Naive thymus-derived CD8-positive, alpha-beta T cell (primary cell): ENCODE data around the gene PTH2R. TPM values are rescaled to one million over a fixed set of nuclear protein-coding genes. Genes with fewer than 3 reads are reported as not detected.
"Not testable (repeated sequence)": the region's sequence is repeated elsewhere in the genome, so short reads cannot be mapped to it uniquely, and the experiment has no call there.

Experiments
- ATAC-seq, 2 donors: fragments of 150-1000 bp; cut with Tn5 transposase in 1 of 2; sonication (Bioruptor Pico), chemical (Tn5 transposase) in 1 of 2; 1 replicate in 1 of 2; 2 replicates in 1 of 2; pipeline ENCODE4 v1.10.0; 2021; ENCODE audit warnings: mild to moderate bottlenecking in 2 of 2, moderate library complexity in 2 of 2
- POLR2A ChIA-PET: fragments of 350-600 bp; sonication (Branson Sonifier 250); formaldehyde crosslinking; loops from one replicate; lab custom pipeline; 2021; ENCODE audit warnings: antibody characterized with exemption; lab: Charles Lee
- DNase-seq, 10 donors: peaks; one replicate each; pipeline versions ENCODE4 v3.0.0 to v3.0.0-alpha.2; 2020 to 2022
- H3K27ac Mint-ChIP-seq, 10 donors: one replicate each; pipeline ENCODE4 v1.8.0; 2020 to 2022; ENCODE audit warnings: mild to moderate bottlenecking in 10 of 10, mixed read lengths in 10 of 10, moderate library complexity in 4 of 10, inconsistent platforms in 1 of 10
- H3K27me3 Mint-ChIP-seq, 5 donors: one replicate each; pipeline ENCODE4 v1.8.0; 2021 to 2022; ENCODE audit warnings: mixed read lengths in 5 of 5
- H3K36me3 Mint-ChIP-seq, 3 donors: one replicate each; pipeline ENCODE4 v1.8.0; 2020 to 2022; ENCODE audit warnings: mixed read lengths in 3 of 3, mild to moderate bottlenecking in 2 of 3, inconsistent platforms in 1 of 3
- H3K4me1 Mint-ChIP-seq, 4 donors: one replicate each; pipeline ENCODE4 v1.8.0; 2021 to 2022; ENCODE audit warnings: mixed read lengths in 4 of 4
- H3K4me3 Mint-ChIP-seq, 10 donors: one replicate each; pipeline ENCODE4 v1.8.0; 2020 to 2022; ENCODE audit warnings: mild to moderate bottlenecking in 10 of 10, mixed read lengths in 10 of 10, moderate library complexity in 6 of 10, inconsistent platforms in 1 of 10
- H3K9me3 Mint-ChIP-seq, 9 donors: one replicate each; pipeline ENCODE4 v1.8.0; 2020 to 2022; ENCODE audit warnings: mixed read lengths in 9 of 9, mild to moderate bottlenecking in 3 of 9, inconsistent platforms in 1 of 9, moderate library complexity in 1 of 9
- polyA plus RNA-seq, 3 donors: library from polyadenylated mRNA; unstranded; fragments of 300-500 nt; fragmentation: Illumina TruSeq; gene quantifications; one replicate each; pipeline ENCODE4 v1.2.3, GENCODE V29; 2021
- total RNA-seq, 8 experiments: library from RNA in 2 of 8; stranded (reverse) in 2 of 8; gene quantifications; one replicate each; pipeline ENCODE4 v1.2.3 and lab custom pipeline; 2021 to 2026

Gene PTH2R
- total and polyA plus RNA-seq, 5 experiments from 2014 or later, result 0.09 to 0.25 TPM; not detected in 3

- Mint-ChIP-seq H3K27ac (no peak overlapping the region), H3K4me3 (no peak overlapping the region), H3K27me3 (peaks cover 0 to 4% (median 0%) of the 10 kb centered on the region in 5 donors), H3K9me3 (no peaks in the 10 kb centered on the region), H3K36me3 (no peaks in the 10 kb centered on the region), H3K4me1 (no peaks in the 10 kb centered on the region)
- POLR2A ChIA-PET, result no interaction called here
- ATAC-seq (no peak), DNase-seq (no peak)
These were observed 89.5 kb downstream of the PTH2R start for GRCh38 chr2:208496129-208496528.

- Mint-ChIP-seq H3K36me3 (no peaks in the 10 kb centered on the region), H3K27me3 (peaks cover 0 to 3% (median 0%) of the 10 kb centered on the region in 5 donors), H3K4me3 (no peak overlapping the region), H3K4me1 (no peaks in the 10 kb centered on the region), H3K27ac (no peak overlapping the region), H3K9me3 (peaks cover 0 to 4% (median 0%) of the 10 kb centered on the region in 9 donors)
- ATAC-seq (no peak), DNase-seq (no peak)
- POLR2A ChIA-PET, result no interaction called here
These were observed 94.6 kb downstream of the PTH2R start for GRCh38 chr2:208501206-208501605.

- DNase-seq (no peak), ATAC-seq (no peak)
- H3K9me3 Mint-ChIP-seq, result peaks cover 0 to 10% (median 6%) of the 10 kb centered on the region in 9 donors
- H3K36me3 Mint-ChIP-seq, result peaks cover 0 to 4% (median 0%) of the 10 kb centered on the region in 3 donors
- peaks cover 0 to 3% (median 0%) of the 10 kb centered on the region in 5 donors for H3K27me3 Mint-ChIP-seq
- POLR2A ChIA-PET, result no interaction called here
- H3K4me1 Mint-ChIP-seq, result no peaks in the 10 kb centered on the region
- no peak overlapping the region for H3K27ac Mint-ChIP-seq
- no peak overlapping the region for H3K4me3 Mint-ChIP-seq
These were observed 95.7 kb downstream of the PTH2R start for GRCh38 chr2:208502288-208502687.

GRCh38 chr2:208505365-208505764, 98.8 kb downstream of the PTH2R start:
- H3K27ac Mint-ChIP-seq, POLR2A ChIA-PET: not testable (repeated sequence)

GRCh38 chr2:208509586-208509985, 103.0 kb downstream of the PTH2R start:
- Mint-ChIP-seq H3K4me3 (no peak overlapping the region), H3K27me3 (peaks cover 0 to 7% (median 2%) of the 10 kb centered on the region in 5 donors), H3K4me1 (no peaks in the 10 kb centered on the region), H3K9me3 (peaks cover 9 to 40% (median 15%) of the 10 kb centered on the region in 9 donors), H3K27ac (no peak overlapping the region), H3K36me3 (peaks cover 0 to 18% (median 0%) of the 10 kb centered on the region in 3 donors)
- no peak for DNase-seq
- no peak for ATAC-seq
- POLR2A ChIA-PET, result no interaction called here

More at GRCh38 chr2:208505365-208505764, 98.8 kb downstream of the PTH2R start:
- peaks cover 3 to 34% (median 12%) of the 10 kb centered on the region in 9 donors for H3K9me3 Mint-ChIP-seq
- not testable (repeated sequence) for H3K27me3 Mint-ChIP-seq, H3K4me1 Mint-ChIP-seq, ATAC-seq, DNase-seq, H3K4me3 Mint-ChIP-seq
- H3K36me3 Mint-ChIP-seq, result peaks cover 0 to 18% (median 0%) of the 10 kb centered on the region in 3 donors

- POLR2A ChIA-PET, result no interaction called here
- Mint-ChIP-seq H3K27me3 (peaks cover 0 to 7% (median 2%) of the 10 kb centered on the region in 5 donors), H3K36me3 (peaks cover 0 to 25% (median 0%) of the 10 kb centered on the region in 3 donors), H3K4me3 (no peak overlapping the region), H3K4me1 (no peaks in the 10 kb centered on the region), H3K9me3 (peaks cover 10 to 52% (median 16%) of the 10 kb centered on the region in 9 donors), H3K27ac (no peak overlapping the region)
- DNase-seq, result no peak
- ATAC-seq, result no peak
These were observed 104.4 kb downstream of the PTH2R start for GRCh38 chr2:208511016-208511415.

- peaks cover 0 to 7% (median 2%) of the 10 kb centered on the region in 5 donors for H3K27me3 Mint-ChIP-seq
- H3K36me3 Mint-ChIP-seq, result peaks cover 0 to 22% (median 0%) of the 10 kb centered on the region in 3 donors
- POLR2A ChIA-PET, result no interaction called here
- H3K4me3 Mint-ChIP-seq, result no peak overlapping the region
- DNase-seq (no peak), ATAC-seq (no peak)
- no peaks in the 10 kb centered on the region for H3K4me1 Mint-ChIP-seq
- H3K9me3 Mint-ChIP-seq, result peaks cover 10 to 54% (median 14%) of the 10 kb centered on the region in 9 donors
- no peak overlapping the region for H3K27ac Mint-ChIP-seq
These were observed 105.0 kb downstream of the PTH2R start for GRCh38 chr2:208511573-208511972.

- Mint-ChIP-seq H3K27me3 (peaks cover 0 to 2% (median 0%) of the 10 kb centered on the region in 5 donors), H3K36me3 (peaks cover 0 to 8% (median 0%) of the 10 kb centered on the region in 3 donors), H3K27ac (no peak overlapping the region), H3K9me3 (peaks cover 0 to 31% (median 14%) of the 10 kb centered on the region in 9 donors), H3K4me1 (no peaks in the 10 kb centered on the region), H3K4me3 (no peak overlapping the region)
- no peak for DNase-seq
- no peak for ATAC-seq
- POLR2A ChIA-PET, result no interaction called here
These were observed 108.5 kb downstream of the PTH2R start for GRCh38 chr2:208515099-208515498.

- H3K4me3 Mint-ChIP-seq, POLR2A ChIA-PET, H3K4me1 Mint-ChIP-seq, DNase-seq, ATAC-seq, H3K27ac Mint-ChIP-seq, H3K27me3 Mint-ChIP-seq: not testable (repeated sequence)
- H3K9me3 Mint-ChIP-seq, result peaks cover 2 to 43% (median 24%) of the 10 kb centered on the region in 9 donors
- H3K36me3 Mint-ChIP-seq, result peaks cover 0 to 11% (median 0%) of the 10 kb centered on the region in 3 donors
These were observed 116.5 kb downstream of the PTH2R start for GRCh38 chr2:208523069-208523468.

- DNase-seq, H3K4me1 Mint-ChIP-seq, H3K4me3 Mint-ChIP-seq, POLR2A ChIA-PET, H3K27ac Mint-ChIP-seq, H3K36me3 Mint-ChIP-seq, ATAC-seq: not testable (repeated sequence)
- H3K27me3 Mint-ChIP-seq, result peaks cover 0 to 10% (median 0%) of the 10 kb centered on the region in 5 donors
- peaks cover 2 to 34% (median 24%) of the 10 kb centered on the region in 9 donors for H3K9me3 Mint-ChIP-seq
These were observed 118.6 kb downstream of the PTH2R start for GRCh38 chr2:208525165-208525564.

GRCh38 chr2:208529796-208530195, 123.2 kb downstream of the PTH2R start:
- POLR2A ChIA-PET, result no interaction called here
- Mint-ChIP-seq H3K27me3 (peaks cover 0 to 12% (median 0%) of the 10 kb centered on the region in 5 donors), H3K4me1 (no peaks in the 10 kb centered on the region), H3K4me3 (no peak overlapping the region), H3K9me3 (peaks cover 0 to 10% (median 3%) of the 10 kb centered on the region in 9 donors), H3K36me3 (no peaks in the 10 kb centered on the region), H3K27ac (no peak overlapping the region)
- ATAC-seq (no peak), DNase-seq (no peak)

- ATAC-seq, result no peak
- H3K4me3 Mint-ChIP-seq, result no peak overlapping the region
These were observed 124.8 kb downstream of the PTH2R start for GRCh38 chr2:208531361-208531760.

GRCh38 chr2:208535578-208535977, 129.0 kb downstream of the PTH2R start:
- H3K36me3 Mint-ChIP-seq, H3K27ac Mint-ChIP-seq, H3K4me3 Mint-ChIP-seq, H3K4me1 Mint-ChIP-seq, DNase-seq, H3K27me3 Mint-ChIP-seq, POLR2A ChIA-PET, ATAC-seq: not testable (repeated sequence)
- peaks cover 0 to 20% (median 4%) of the 10 kb centered on the region in 9 donors for H3K9me3 Mint-ChIP-seq

More at GRCh38 chr2:208531361-208531760, 124.8 kb downstream of the PTH2R start:
- Mint-ChIP-seq H3K9me3 (peaks cover 0 to 10% (median 2%) of the 10 kb centered on the region in 9 donors), H3K27me3 (peaks cover 0 to 10% (median 0%) of the 10 kb centered on the region in 5 donors), H3K27ac (no peak overlapping the region), H3K4me1 (no peaks in the 10 kb centered on the region), H3K36me3 (no peaks in the 10 kb centered on the region)
- POLR2A ChIA-PET, result no interaction called here
- no peak for DNase-seq
